Umbilical cord (tissue), 2 donors: ENCODE results near the gene LYRM9. TPM values are rescaled to one million over a fixed set of nuclear protein-coding genes. Genes with fewer than 3 reads are reported as not detected.
A peak's percentile ranks its signal among the peaks of the same experiment; 100 is the strongest.
"Not testable (repeated sequence)": the region's sequence is repeated elsewhere in the genome, so short reads cannot be mapped to it uniquely, and the experiment has no call there.

Experiments used
- DNase-seq: peaks from one replicate; pipeline ENCODE4 v3.0.0-alpha.2; 2015; ENCODE audit warnings: low spot score
- total RNA-seq: library from RNA; depleted of rRNA; stranded (reverse); fragments of >200 nt; gene quantifications from one replicate; pipeline ENCODE4 v1.2.3, GENCODE V29; 2014; ENCODE audit warnings: low replicate concordance; ENCODE audit not compliant: insufficient read depth

LYRM9 gene
- total RNA-seq, 1 donor from 2014 or later, result 24.8 TPM

DNA sequence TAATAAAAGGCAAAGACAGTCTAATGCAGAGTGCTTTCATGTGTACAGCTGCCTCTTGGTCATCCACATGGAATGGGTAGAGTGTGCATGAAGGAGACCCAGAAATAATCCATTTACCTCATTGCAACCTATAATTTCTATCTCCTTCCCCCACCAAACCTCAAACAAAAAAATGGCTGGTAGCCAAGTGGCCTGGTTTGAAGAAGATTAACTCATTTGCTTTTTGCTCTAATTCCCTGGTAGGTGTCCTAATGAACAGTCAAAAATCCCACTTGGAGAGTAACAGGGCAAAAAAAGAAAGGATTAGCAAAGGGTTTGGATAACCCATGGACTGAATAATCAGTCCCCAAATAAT, 13.0 kb upstream of the LYRM9 start:
- DNase-seq, result no peak

DNA sequence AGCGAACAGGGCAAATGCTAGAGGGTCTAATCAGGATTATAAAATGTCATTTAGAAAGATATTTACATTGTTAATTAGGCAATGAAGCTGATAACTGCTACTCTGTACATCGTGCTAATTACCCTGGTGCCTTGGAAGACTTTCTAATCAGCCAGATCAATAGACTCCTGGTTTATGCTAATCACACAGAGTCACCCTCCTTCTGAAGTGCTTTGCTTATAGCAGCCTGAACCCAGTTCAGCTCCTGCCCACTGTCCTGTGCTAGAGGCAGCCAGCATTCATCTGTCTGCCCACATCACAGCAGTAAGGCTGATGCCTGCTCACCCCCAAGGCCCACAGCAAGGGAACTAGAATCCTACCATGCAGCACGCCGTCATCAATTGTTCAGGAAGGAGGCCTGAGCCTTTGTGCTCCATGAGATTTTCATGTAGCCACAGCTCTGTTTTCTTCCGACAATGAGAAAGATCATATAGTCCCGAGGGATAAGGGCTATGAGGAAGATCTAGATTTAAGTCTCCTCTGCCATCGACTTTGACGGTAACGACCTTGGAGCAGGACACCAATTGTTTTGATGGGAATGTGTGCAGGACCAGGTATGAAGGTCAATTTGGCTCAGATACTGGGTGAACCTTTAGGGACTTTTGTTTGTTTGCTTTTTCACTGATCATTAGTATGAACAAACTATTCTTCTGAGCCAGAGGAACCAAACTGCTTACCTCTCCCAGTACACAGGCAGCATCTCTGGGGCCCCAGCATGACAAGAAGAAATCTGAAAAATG, 12.5 kb upstream of the LYRM9 start:
- DNase-seq, result no peak

GRCh38 chr17:27904534-27905446, 11.6 kb upstream of the LYRM9 start:
- DNase-seq, result no peak

DNA sequence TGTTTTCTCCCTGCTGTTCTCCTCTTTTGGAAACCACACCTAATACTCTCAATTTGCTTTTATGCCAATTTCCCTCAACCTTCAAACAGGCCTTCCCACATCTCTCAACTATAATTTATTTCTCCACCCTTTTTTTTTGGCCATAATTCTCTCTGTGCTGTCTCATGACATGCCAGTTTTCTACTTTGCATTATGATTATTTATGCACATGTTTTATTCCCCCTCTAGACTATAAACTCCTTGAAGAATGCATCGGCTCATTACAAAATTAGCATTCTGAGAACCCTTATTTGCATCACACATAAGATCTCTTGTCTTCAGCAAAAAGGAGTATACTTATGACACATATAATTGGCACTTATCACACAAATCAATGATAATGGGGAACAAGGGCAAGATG, 10.9 kb upstream of the LYRM9 start:
- no peak for DNase-seq

DNA sequence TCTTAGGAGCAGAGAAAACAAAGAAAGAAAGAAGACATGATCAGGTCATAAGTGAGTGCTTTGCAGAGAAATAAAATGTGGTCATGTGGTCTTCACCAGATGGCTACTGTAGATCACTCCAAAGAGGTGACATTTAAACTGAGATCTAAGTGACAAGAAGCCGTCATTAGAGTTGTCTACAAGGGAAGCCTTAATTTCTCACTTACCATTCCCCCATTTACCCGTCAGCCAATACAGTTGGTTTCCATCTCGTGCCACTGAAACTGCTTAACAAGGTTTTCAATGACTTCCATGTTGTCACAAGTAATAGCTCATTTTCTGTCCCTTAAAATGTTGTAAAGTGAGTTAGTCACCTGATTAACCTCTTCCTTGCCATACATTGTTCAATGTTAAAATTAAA, 6.4 kb upstream of the LYRM9 start:
- DNase-seq, result no peak

GRCh38 chr17:27898096-27898495, 4.9 kb upstream of the LYRM9 start:
- DNase-seq, result no peak

DNA sequence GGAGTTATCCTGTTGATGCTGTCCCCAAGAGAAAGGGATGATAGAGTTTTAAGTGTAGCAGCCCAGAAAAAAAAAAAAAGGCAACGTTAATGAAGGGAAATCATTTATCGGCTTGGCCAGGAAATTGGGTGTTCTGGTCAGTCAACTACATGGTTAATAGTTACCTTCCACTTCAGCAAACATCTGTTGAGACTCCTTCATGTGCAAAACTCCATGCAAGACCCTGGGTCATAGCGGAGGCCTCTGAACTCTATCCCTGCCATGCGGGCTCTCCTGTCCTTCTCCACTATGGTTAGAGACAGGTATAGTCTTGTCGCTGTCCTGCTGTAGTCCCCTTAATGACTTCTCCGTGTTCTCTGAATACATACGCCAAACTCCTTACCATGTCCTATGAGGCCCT, 3.5 kb upstream of the LYRM9 start:
- DNase-seq, result no peak

DNA sequence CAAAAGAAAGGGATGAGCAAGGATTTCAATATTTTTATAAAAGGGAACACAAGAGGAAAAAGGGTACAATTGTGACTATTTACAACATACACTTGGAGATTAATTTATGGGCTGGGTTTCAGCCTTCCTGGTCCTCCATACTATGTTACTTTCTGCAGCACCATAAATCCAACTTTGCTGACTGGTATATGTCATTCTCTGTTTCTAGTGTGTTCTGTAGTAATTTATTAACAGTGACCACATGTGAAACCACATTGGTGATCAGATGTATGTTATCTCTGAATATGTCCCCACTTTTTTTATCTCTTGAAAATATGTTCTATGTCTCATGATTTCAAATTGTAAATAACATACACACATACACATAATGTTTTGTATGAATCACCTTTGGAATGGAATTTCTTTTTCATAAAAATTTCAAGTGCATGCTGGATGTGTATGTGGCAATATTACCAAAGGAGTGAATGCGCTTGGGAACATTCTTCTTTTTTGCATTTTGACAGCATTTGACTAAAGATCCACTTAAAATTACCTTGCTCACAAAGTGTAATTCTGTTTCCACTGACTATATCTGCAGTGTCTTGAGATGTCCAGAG, 2.9 kb upstream of the LYRM9 start:
- DNase-seq, result no peak

- DNase-seq, result no peak
Measured at GRCh38 chr17:27895123-27895895, 2.1 kb upstream of the LYRM9 start.

GRCh38 chr17:27893841-27894503, 807 bp upstream of the LYRM9 start:
- DNase-seq, result peak; percentile 5

GRCh38 chr17:27892542-27892865, 661 bp downstream of the LYRM9 start:
- no peak for DNase-seq

DNA sequence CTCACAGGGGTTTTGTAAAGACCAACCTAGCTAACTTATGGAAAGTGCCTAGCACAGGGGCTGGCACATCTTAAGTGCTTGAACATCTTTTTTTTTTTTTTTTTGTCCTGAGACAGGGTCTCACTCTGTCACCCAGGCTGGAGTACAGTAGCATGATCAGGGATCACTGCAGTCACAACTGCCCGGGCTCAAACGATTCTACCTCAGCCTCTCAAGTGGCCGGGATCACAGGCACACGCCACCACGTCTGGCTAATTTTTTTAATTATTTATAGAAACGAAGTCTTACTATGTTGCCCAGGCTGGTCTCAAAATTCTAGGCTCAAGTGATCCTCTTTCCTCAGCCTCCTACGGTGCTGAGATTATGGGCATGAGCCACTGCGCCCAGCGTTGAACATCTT, 1.3 kb downstream of the LYRM9 start:
- DNase-seq, result no peak

GRCh38 chr17:27889711-27890251, 3.4 kb downstream of the LYRM9 start:
- no peak for DNase-seq

DNA sequence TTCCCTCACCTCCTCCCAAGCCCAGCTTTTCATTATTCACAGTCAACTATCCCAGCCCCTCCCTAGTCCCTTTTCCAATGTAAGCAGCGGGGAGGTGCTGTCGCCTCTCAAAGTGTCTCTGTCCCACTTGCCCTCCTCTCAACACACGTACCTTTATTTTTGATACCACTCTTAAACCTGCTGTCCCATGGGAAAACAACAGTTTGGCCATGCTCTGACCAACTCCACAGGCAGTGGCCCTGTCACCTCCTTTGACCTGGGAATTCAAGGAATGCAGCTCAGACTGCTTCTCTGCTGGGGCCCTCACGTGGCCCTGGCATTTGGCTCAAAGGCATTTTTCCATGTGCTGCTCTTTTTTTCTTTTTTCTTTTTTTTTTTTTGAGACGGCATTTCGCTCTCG, 4.2 kb downstream of the LYRM9 start:
- DNase-seq, result peak; percentile 6

GRCh38 chr17:27888067-27888466, 5.1 kb downstream of the LYRM9 start:
- no peak for DNase-seq

DNA sequence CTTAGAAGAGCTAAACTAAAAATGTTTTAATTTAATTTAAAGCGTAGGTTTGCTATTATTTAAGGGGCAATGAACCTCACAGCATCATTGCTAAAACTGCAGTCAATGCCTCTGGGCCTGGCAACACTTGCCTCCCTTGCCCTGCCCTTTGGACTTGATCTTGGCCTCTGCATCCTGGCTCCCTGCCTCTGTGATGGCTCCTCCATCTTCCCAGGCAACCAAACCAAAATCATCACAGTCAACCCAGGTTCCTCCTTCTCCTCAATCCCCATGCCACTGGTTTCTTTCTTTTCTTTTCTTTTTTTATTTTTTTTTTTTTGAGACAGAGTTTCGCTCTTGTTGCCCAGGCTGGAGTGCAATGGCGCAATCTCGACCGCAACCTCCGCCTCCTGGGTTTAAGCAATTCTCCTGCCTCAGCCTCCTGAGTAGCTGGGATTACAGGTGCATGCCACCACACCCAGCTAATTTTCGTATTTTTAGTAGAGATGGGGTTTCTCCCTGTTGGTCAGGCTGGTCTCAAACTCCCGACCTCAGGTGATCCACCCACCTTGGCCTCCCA, 6.7 kb downstream of the LYRM9 start:
- not testable (repeated sequence) for DNase-seq

- DNase-seq, result no peak
Measured at GRCh38 chr17:27882162-27882840, 10.9 kb downstream of the LYRM9 start.

GRCh38 chr17:27879987-27880608, 13.1 kb downstream of the LYRM9 start:
- peak; percentile 68 for DNase-seq

DNA sequence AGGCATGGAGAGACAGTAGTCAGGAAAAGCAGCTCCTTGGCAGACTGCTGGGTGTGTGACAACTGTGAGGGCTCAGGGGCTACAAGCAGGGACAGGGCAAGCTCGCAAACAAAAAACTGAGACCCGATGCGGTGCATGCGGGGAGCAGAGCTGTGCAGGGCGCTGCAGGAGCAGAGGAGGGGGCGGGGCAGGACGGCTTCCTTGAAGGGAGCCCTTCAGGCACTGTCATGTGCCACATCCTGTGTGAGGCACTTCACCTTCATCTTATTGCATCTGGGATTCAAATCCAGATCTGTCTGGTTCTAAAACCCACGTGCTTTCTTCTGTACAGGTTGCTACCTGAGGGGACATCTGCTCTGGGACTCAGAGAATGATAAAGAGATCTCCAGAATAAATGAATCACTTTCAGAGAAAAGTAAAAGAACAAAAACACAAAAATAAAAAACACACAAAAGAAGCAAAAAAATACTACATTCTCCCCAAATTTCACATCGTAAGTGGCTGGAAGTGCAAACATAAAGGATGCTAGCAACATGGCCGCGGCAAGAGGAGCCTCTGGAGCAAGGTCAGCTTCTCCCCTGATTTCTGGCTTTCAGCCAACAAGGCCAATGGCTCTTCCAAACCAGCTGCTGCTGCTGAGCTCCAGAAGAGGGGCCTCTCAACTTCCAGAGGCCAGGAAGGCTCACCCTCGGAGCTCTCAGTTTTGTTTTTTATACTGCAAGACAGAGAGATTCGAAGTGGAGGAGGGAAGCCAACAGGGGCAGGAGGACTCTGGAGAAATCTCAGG, 14.2 kb downstream of the LYRM9 start:
- DNase-seq, result peak; percentile 35
